Large intestine (tissue), 3 donors: ENCODE results near the gene TRMT44. TPM values are rescaled to one million over a fixed set of nuclear protein-coding genes. Genes with fewer than 3 reads are reported as not detected.
"Not testable (repeated sequence)": the region's sequence is repeated elsewhere in the genome, so short reads cannot be mapped to it uniquely, and the experiment has no call there.

Source experiments
- DNase-seq, 2 donors: peaks; one replicate each; pipeline versions ENCODE4 v3.0.0 to v3.0.0-alpha.2; 2013
- H3K27ac ChIP-seq: one replicate; pipeline ENCODE4 v1.5.1; 2013; ENCODE audit warnings: low read length
- H3K27me3 ChIP-seq: 2 replicates; pipeline ENCODE4 v1.6.1; 2013; ENCODE audit warnings: low read length; ENCODE audit not compliant: control insufficient read depth, insufficient read depth
- H3K36me3 ChIP-seq: 2 replicates; pipeline ENCODE4 v1.6.1; 2013; ENCODE audit warnings: low read length; ENCODE audit not compliant: control insufficient read depth, insufficient read depth
- H3K4me1 ChIP-seq: one replicate; pipeline ENCODE4 v1.6.1; 2013; ENCODE audit warnings: low read length; ENCODE audit not compliant: control insufficient read depth, insufficient read depth
- H3K4me3 ChIP-seq: one replicate; pipeline ENCODE4 v1.5.1; 2013; ENCODE audit warnings: low read length
- H3K9me3 ChIP-seq: one replicate; pipeline ENCODE4 v1.6.1; 2013; ENCODE audit warnings: mild to moderate bottlenecking, low read depth, low read length, moderate library complexity; ENCODE audit not compliant: control insufficient read depth
- WGBS: methylation state at CpG from one replicate; pipeline ENCODE4 v1.1.5; 2013; ENCODE audit warnings: low lambda C conversion rate; ENCODE audit not compliant: insufficient coverage; 5-methylcytosine and 5-hydroxymethylcytosine counted together
- polyA plus RNA-seq: library from polyadenylated mRNA; unstranded; fragments of 120-200 nt; gene quantifications from one replicate; pipeline ENCODE4 v1.2.1, GENCODE V29; 2013

TRMT44 gene
- polyA plus RNA-seq, 1 donor: 13.1 TPM

DNA sequence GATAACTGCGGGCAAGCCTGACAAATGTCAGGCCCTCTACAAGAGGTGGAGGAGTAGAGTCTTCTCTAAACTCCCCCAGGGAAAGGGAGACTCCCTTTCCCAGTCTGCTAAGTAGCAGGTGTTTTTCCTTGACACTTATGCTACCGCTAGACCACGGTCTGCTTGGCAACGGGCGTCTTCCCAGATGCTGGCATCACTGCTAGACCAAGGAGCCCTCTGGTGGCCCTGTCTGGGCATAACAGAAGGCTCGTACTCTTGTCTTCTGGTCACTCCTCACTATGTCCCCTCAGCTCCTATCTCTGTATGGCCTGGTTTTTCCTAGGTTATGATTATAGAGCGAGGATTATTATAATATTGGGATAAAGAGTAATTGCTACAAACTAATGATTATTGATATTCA lies 33.7 kb upstream of the TRMT44 start:
- not testable (repeated sequence) for H3K27ac ChIP-seq, H3K4me3 ChIP-seq, H3K27me3 ChIP-seq, H3K9me3 ChIP-seq, H3K4me1 ChIP-seq, DNase-seq
- WGBS: no CpG with 5 or more reads among the region's 7 CpGs
- H3K36me3 ChIP-seq: peaks cover 59% of the 10 kb centered on the region

DNA sequence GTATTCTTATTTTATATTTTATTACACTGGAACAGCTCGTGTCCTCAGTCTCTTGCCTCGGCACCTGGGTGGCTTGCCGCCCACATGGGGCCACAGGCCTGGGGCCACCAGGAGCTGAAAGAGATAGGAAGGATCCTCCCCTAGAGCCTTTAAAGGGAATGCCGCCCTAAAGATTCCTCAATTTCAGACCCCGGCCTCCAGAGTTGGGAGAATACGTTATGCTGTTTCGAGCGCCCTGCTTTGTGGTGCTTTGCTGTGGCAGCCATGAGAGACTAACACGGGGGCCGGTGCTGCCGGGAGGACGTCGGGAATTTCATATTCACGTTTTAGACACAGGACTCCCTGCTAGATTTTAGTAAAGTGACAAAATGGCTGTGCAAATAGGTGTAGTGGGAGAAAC lies 33.3 kb upstream of the TRMT44 start:
- WGBS: 100% methylated on average over 4 of the region's 14 CpGs
- H3K4me1 ChIP-seq: no peaks in the 10 kb centered on the region
- H3K9me3 ChIP-seq: no peaks in the 10 kb centered on the region
- no peak overlapping the region for H3K4me3 ChIP-seq
- H3K27me3 ChIP-seq: no peaks in the 10 kb centered on the region
- H3K27ac ChIP-seq: no peak overlapping the region
- DNase-seq: no peak
- peaks cover 54% of the 10 kb centered on the region for H3K36me3 ChIP-seq

DNA sequence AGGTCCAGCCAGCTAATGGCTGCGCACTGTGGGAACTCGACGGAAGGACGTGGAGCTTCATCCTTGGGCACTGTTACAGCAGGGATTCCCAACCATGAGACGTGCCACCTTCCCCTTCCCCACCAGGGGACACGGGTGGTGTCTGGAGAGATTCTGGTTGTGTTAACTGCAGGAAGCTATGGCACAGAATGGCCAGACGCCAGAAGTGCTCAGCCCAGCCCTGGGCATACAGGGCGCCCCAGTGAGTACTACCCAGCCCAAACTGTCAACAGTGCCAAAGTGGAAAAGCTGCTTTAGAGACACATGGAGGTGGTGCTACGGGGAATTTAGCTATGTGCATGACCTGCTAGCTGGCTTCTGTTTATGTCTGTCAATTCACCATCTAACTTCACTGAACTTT lies 32.8 kb upstream of the TRMT44 start:
- Histone ChIP-seq H3K27ac (no peak overlapping the region), H3K36me3 (peaks cover 52% of the 10 kb centered on the region), H3K4me3 (no peak overlapping the region), H3K27me3 (no peaks in the 10 kb centered on the region), H3K9me3 (no peaks in the 10 kb centered on the region), H3K4me1 (no peaks in the 10 kb centered on the region)
- WGBS: no CpG with 5 or more reads among the region's 9 CpGs
- DNase-seq: no peak

DNA sequence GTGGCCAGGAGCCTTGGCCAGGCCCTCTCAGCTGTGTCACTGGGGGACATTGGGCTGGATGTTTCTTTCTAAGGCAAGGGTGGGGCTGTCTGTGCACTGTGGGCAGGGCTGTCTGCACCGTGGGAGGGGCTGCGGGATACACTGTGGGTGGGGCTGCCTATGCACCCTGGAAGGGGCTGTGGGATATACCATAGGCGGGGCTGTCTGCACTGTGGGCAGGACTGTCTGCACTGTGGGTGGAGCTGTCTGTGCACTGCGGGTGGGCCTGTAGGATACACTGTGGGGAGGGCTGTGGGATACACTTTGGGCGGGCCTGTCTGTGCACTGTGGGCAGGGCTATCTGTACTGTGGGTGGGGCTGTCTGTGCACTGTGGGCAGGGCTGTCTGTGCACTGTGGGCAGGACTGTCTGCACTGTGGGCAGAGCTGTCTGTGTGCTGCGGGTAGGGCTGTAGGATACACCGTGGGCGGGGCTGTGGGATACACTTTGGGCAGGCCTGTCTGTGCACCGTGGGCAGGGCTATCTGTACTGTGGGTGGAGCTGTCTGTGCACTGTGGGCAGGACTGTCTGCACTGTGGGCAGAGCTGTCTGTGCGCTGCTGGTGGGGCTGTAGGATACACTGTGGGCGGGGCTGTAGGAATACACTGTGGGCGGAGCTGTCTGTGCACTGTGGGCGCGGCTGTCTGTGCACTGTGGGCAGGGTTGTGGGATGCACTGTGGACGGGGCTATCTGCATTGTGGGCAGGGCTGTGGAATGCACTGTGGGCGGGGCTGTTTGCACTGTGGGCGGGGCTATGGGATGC lies 31.1 kb upstream of the TRMT44 start:
- whole genome bisulfite sequencing: no CpG with 5 or more reads among the region's 17 CpGs
- Histone ChIP-seq H3K27ac (no peak overlapping the region), H3K4me3 (no peak overlapping the region), H3K9me3 (no peaks in the 10 kb centered on the region), H3K36me3 (peaks cover 57% of the 10 kb centered on the region), H3K27me3 (no peaks in the 10 kb centered on the region), H3K4me1 (no peaks in the 10 kb centered on the region)
- DNase-seq: no peak

DNA sequence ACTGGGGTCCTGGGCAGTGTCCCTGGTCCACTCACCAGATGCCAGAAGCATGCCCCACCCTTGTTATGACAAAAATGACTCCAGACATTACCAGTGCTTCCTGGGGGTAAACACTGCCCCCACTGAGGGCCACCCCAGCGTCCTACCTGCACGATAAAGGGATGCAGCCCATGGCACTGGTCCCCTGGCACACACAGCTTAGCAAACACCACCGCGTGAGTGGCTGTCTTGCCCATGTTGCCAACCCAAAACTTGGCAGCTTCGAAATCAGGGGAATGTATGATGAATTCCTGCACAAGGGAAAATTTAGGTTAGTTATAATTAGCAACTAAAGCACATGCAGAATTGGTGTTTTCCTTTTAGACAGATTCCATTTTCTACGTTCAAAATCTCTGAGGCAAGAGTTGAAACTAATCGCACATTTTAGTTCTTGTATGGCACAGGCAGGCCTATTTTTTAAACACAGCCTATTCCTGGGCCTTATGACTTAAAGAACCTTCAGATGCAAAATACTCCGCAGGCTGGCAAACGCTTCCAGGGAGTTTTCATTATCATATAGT lies 30.4 kb upstream of the TRMT44 start:
- Histone ChIP-seq H3K27me3 (no peaks in the 10 kb centered on the region), H3K4me1 (no peaks in the 10 kb centered on the region), H3K4me3 (no peak overlapping the region), H3K9me3 (no peaks in the 10 kb centered on the region), H3K27ac (no peak overlapping the region), H3K36me3 (peaks cover 57% of the 10 kb centered on the region)
- no CpG with 5 or more reads among the region's 9 CpGs for WGBS
- DNase-seq: no peak

DNA sequence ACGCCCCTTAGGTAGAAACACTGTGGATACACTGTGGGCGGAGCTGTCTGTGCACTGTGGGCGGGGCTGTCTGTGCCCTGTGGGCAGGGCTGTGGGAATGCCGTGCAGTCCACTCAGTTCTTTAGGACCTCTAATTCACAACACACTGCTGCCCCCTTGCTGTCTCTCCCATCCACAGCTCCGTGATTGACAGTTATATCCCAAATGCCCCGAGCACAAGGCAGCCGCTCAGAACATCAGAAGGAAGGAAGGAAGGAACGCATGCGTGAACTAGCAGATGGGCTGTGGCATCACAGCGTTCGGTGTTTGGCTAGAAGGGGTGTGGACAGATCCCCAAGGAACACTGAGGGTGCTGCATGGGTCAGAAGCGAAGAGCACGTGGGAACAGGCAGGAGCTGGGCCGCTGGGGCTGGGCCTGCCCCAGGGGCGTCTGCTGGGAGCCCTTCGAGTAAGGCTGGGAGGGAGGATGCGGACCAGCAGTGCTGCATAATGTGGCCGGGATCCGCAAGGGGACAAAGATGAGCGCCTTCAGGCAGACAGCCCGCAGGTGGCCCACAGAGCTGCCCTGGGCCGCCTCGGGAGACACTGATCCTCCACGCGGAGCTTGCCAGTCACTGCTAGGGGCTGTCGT lies 29.8 kb upstream of the TRMT44 start:
- Histone ChIP-seq H3K4me3 (no peak overlapping the region), H3K27ac (no peak overlapping the region), H3K27me3 (no peaks in the 10 kb centered on the region), H3K36me3 (peaks cover 55% of the 10 kb centered on the region), H3K9me3 (no peaks in the 10 kb centered on the region), H3K4me1 (no peaks in the 10 kb centered on the region)
- WGBS: no CpG with 5 or more reads among the region's 26 CpGs
- DNase-seq: peak; percentile 66 to 68

DNA sequence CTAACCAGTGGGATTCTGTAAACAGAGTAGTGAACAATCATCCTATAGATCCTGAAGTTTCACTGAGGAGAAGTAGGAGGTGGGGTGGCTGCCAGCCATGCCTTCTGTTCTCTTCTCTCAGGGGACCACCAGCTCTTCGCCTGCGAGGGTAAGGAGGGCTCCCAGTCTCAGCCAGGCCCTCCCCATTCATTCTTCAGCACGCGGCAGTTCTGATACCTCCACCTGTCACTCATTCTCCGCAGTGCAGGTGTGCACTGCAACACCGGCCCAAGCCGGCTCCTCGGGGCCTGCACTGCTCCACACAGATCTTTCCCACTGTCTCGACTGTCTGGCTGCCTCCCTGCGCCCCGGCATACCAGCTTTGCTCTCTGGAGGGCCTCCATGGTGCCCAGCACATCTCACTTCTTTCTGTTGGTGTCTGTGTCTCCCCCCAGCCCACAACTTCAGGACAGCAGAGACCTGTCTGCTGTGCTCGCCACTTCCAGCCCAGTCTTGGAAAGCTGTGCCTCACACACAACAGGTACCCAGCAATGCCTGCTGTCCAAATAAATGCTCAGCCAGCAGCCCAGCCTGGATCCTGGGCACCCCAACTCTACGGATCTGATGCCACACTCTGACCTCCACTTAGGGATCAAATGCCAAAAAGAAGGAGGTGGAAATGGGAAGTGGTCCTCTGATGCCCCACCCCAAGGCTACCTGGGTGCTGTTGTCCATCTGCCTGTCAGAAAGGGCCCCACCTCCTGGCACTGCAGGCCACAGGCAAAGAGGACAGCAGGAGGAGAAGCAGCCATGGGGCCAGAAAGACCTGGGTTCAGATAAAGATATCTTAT lies 29.0 kb upstream of the TRMT44 start:
- no peak overlapping the region for H3K27ac ChIP-seq
- no peak for DNase-seq

DNA sequence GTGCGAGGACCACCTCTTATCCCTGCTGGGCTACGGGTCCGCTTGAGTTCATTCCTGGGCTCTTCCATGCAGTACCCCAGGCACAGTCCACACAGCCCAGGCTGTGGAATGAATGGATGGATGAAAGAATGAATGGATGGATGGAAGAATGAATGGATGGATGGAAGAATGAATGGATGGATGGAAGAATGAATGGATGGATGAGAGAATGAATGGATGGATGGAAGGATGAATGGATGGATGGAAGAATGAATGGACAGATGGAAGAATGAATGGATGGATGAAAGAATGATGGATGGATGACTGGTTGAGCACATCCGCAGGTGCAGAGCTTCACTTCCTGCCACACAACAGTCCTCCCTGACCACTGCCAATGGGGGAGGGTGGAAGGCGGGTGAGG lies 28.3 kb upstream of the TRMT44 start:
- H3K27ac ChIP-seq: no peak overlapping the region
- no peaks in the 10 kb centered on the region for H3K27me3 ChIP-seq
- no peak overlapping the region for H3K4me3 ChIP-seq
- no peaks in the 10 kb centered on the region for H3K4me1 ChIP-seq
- no peak for DNase-seq
- no CpG with 5 or more reads among the region's 5 CpGs for WGBS
- no peaks in the 10 kb centered on the region for H3K9me3 ChIP-seq
- H3K36me3 ChIP-seq: peaks cover 57% of the 10 kb centered on the region

More for the DNA sequence above, 29.0 kb upstream of the TRMT44 start:
- no peaks in the 10 kb centered on the region for H3K27me3 ChIP-seq
- no CpG with 5 or more reads among the region's 13 CpGs for WGBS
- H3K36me3 ChIP-seq: peaks cover 56% of the 10 kb centered on the region
- H3K9me3 ChIP-seq: no peaks in the 10 kb centered on the region
- H3K4me3 ChIP-seq: no peak overlapping the region
- no peaks in the 10 kb centered on the region for H3K4me1 ChIP-seq

DNA sequence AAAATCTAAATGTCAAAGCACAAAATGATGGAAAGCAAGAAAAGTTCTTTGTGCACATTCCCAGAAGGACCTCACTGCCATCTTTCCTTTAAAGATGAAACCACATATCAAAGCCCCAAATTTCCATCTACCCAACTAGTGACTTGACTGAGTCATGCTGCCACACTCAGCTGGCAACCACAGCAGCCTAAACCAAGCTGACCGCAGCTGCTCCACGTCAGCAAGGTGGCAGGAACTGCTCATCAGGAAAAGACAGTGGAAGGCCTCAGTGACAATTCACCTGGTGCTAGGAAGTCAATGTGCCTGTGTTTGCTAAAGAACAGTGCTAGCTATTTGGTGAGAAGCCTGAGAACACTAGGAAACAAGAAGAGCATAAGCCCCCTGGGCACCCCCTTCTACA lies 26.2 kb upstream of the TRMT44 start:
- H3K27ac ChIP-seq: no peak overlapping the region
- H3K9me3 ChIP-seq: no peaks in the 10 kb centered on the region
- H3K36me3 ChIP-seq: peaks cover 38% of the 10 kb centered on the region
- no peaks in the 10 kb centered on the region for H3K27me3 ChIP-seq
- WGBS: no CpG with 5 or more reads among the region's 2 CpGs
- no peaks in the 10 kb centered on the region for H3K4me1 ChIP-seq
- DNase-seq: no peak
- H3K4me3 ChIP-seq: no peak overlapping the region

DNA sequence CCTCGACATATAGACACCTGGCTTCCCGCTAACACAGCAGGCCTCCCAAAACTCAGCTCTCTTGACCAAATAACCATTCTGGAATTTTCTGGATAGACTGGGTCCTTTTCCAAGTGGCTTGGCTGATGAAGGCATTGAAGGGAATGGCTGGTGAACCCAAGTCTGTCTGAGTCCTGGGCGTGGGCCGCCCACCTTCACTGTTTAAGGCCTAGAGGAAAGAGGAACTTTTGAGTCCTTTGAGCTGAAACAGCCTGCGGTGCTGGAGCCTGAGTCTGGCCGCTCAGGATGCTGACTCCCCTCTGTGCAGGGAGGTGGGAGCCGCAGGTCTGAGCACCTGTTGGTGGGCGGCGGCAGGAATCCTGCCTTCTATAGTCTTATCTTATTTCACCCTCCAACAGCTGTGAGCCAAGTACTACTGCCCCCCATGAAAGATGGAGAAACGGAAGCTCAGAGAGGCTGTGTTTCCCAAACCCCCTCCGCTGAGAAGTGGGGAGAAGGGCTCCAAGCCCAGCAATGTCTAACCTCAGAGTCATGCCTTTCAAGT lies 23.4 kb upstream of the TRMT44 start:
- Histone ChIP-seq H3K4me1 (no peaks in the 10 kb centered on the region), H3K9me3 (no peaks in the 10 kb centered on the region), H3K27me3 (no peaks in the 10 kb centered on the region), H3K36me3 (peaks cover 27% of the 10 kb centered on the region), H3K4me3 (no peak overlapping the region), H3K27ac (no peak overlapping the region)
- no peak for DNase-seq
- WGBS: no CpG with 5 or more reads among the region's 11 CpGs
